Mucosa of stomach (tissue), 1 donor: Measurements from ENCODE around the gene TSPAN18.

Experiments
- H3K27me3 ChIP-seq: one replicate; pipeline ENCODE4 v1.7.0; 2013; ENCODE audit warnings: mild to moderate bottlenecking, low read length; ENCODE audit not compliant: control insufficient read depth, insufficient read depth
- H3K36me3 ChIP-seq: one replicate; pipeline ENCODE4 v1.7.0; 2013; ENCODE audit warnings: low read length; ENCODE audit not compliant: control insufficient read depth, insufficient read depth
- H3K4me1 ChIP-seq: one replicate; pipeline ENCODE4 v1.7.0; 2013; ENCODE audit warnings: mild to moderate bottlenecking, low read length; ENCODE audit not compliant: control insufficient read depth, insufficient read depth
- H3K4me3 ChIP-seq: one replicate; pipeline ENCODE4 v1.7.0; 2013; ENCODE audit warnings: low read length
- H3K9ac ChIP-seq: one replicate; pipeline ENCODE4 v1.7.0; 2013; ENCODE audit warnings: mild to moderate bottlenecking, low read length, moderate library complexity
- H3K9me3 ChIP-seq: one replicate; pipeline ENCODE4 v1.7.0; 2013; ENCODE audit warnings: mild to moderate bottlenecking, low read length, moderate library complexity; ENCODE audit not compliant: control insufficient read depth
- donor health status: Pancreatic carcinoma.

TSPAN18 gene

DNA sequence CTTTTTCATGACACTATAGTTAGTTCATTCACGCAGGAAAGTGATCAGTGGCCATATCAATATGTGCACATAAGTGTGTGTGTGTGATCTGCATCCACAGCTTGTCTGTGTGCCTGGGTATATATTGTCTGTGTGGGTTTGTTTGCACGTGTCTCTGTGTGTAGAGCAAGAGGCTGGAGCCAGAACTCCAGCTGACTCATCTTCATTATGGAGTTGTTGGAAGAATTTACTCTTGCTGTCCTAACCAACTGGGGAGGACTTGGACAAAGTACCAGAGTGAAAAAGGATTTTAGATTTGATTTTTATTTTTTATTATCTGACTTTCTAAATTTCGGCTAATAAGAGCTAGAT lies 160.0 kb downstream of the TSPAN18 start:
- H3K36me3 ChIP-seq: no peaks in the 10 kb centered on the region
- no peaks in the 10 kb centered on the region for H3K9me3 ChIP-seq
- H3K9ac ChIP-seq: no peak overlapping the region
- H3K4me1 ChIP-seq: peaks cover 47% of the 10 kb centered on the region
- H3K27me3 ChIP-seq: no peaks in the 10 kb centered on the region
- no peak overlapping the region for H3K4me3 ChIP-seq

DNA sequence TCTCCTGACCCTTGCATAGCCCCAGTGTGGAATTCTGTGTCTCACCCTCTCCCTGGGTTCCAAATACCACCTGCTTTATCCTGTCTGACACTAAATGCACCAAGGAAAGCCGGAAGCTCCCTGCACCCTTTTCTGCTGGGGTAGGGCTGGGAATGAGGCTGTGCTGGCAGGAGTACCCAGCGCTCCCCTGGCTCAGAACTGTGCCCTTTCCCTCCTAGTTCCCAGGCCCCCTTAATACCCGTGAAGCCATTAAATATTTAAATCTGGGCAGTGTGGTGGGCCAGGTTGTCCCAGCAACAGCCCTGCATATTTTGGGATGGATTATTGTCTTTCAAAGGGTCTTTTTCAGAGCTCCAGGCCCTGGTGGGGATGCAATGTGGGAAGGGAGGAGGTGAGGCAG lies 160.9 kb downstream of the TSPAN18 start:
- peaks cover 39% of the 10 kb centered on the region for H3K4me1 ChIP-seq
- no peaks in the 10 kb centered on the region for H3K27me3 ChIP-seq
- H3K9ac ChIP-seq: no peak overlapping the region
- no peak overlapping the region for H3K4me3 ChIP-seq
- no peaks in the 10 kb centered on the region for H3K9me3 ChIP-seq
- no peaks in the 10 kb centered on the region for H3K36me3 ChIP-seq

DNA sequence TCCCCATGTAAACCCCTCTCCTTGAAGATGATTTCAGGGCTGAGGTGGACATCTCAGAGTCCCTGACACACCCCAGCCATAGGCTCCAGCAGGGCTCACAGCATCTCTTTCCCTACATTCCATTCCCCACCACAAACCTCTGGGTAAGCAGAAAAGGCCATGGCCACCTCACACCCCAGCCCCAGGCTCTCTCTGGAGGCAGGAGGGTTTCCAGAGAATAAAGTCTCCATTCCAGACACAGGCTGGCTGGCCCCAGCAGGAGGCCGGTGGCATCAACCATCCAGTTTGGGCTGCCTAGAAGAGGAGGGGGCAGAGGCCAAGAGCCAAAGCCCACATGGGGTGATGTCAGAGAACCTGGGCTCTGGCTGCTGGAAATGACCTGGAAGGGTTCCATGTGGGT lies 162.5 kb downstream of the TSPAN18 start:
- no peaks in the 10 kb centered on the region for H3K27me3 ChIP-seq
- H3K4me3 ChIP-seq: no peak overlapping the region
- no peak overlapping the region for H3K9ac ChIP-seq
- H3K36me3 ChIP-seq: no peaks in the 10 kb centered on the region
- peaks cover 31% of the 10 kb centered on the region for H3K4me1 ChIP-seq
- no peaks in the 10 kb centered on the region for H3K9me3 ChIP-seq

DNA sequence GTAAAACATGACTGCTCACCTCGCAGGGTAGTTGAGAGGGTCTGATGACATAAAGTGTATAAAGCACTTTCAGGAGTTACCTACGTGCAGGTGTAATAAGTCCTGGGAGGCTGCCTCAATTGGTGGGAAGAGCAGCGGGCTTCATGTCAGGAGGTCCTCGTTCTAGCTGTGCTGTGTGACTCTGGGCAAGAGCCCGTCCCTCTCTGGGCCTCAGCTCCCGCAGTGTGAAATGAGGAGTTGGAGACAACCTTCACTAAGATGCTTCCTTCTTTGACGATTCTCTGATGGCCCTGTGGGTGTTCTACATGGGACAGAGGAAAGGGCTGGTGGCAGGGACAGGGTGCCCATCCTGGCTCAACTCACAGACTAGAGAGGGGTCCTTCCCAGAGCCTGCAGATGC lies 166.1 kb downstream of the TSPAN18 start:
- Histone ChIP-seq H3K9ac (no peak overlapping the region), H3K27me3 (peaks cover 9% of the 10 kb centered on the region), H3K36me3 (no peaks in the 10 kb centered on the region), H3K9me3 (no peaks in the 10 kb centered on the region), H3K4me3 (no peak overlapping the region), H3K4me1 (peaks cover 8% of the 10 kb centered on the region)

DNA sequence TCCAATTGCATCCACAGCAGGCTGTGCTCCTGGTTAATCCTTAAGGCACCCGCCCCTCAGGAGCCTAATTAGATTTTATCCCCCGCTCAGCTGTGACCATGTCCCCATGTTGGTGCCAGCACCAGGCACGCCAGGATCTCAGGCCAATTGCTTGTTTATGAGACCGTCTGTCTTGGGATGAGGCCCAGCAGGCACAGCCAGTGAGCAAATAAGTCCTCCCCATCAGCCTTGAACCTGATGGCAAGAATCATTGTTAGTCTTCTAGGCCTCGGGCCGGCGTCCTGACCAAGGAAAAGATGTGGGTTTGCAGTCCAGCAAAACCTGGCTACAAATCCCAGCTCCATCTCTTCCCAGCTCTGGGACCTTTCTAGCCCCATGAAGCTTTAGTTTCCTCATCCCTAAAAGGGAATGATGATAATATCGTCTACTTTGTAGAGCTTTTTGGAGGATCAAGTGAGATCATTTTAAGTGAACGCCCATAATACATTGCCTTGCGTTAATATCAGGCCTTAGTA lies 166.6 kb downstream of the TSPAN18 start:
- Histone ChIP-seq H3K4me3 (no peak overlapping the region), H3K36me3 (no peaks in the 10 kb centered on the region), H3K9ac (no peak overlapping the region)

DNA sequence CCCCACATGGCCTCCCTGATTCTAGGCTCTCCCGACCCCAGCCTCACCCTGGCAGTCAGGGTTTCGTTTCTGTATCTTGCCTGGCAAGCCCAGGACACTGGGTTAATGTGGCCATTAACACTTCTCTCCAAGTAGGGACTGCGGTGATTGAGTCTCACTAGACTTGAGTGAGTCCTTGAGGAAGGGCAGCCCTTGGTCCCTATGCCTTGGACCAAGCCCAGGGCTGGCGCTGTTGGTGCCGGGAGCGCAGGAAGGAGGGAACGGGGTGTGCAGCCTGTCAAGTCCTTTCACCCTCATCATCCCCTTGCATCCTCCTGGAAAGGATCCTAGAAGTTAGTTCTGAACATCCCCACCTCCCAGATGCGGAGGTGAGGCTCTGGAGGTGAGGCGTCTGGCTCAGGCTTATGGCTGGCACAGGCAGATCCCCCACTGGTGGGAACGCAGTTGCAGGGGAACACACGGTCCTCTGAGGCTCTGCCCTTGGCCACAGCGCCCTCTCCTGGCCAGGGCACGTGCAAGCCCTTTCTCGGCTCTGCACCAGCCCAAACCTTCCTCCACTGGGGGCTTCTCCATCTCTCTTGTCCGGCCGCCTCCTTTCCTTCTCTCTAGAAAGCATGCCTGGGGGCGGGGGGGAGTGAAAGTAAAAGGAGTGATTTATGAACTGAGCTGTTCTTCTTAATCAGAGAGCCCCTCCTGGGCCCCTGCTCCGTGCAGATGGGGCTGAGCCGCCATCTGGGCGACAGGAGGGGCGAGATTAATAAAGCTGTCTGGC lies 167.3 kb downstream of the TSPAN18 start:
- no peaks in the 10 kb centered on the region for H3K9me3 ChIP-seq
- H3K36me3 ChIP-seq: no peaks in the 10 kb centered on the region
- peaks cover 9% of the 10 kb centered on the region for H3K27me3 ChIP-seq
- H3K9ac ChIP-seq: no peak overlapping the region
- peaks cover 8% of the 10 kb centered on the region for H3K4me1 ChIP-seq
- no peak overlapping the region for H3K4me3 ChIP-seq

More for the DNA sequence above, 166.6 kb downstream of the TSPAN18 start:
- no peaks in the 10 kb centered on the region for H3K9me3 ChIP-seq
- H3K4me1 ChIP-seq: peaks cover 8% of the 10 kb centered on the region
- peaks cover 9% of the 10 kb centered on the region for H3K27me3 ChIP-seq

DNA sequence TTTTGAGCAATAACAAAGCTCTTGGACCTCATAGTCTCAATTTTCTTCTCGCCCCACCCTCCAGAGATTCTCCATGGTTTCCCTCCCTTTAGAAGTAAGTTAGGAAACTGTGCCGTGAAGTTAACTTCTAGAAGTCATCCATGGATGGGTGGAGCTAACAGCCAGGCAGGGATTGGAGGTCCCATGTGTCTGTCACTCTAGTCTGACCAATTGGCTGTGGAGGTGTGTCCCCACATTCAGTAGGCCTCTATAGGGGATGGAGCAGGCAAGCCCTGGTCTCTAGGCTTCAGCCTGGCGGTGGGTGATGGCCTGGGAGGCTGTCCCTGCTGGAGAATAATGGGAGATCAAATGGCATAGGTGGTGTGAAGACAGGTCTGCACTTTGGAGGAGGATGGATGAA lies 173.2 kb downstream of the TSPAN18 start:
- Histone ChIP-seq H3K4me1 (no peaks in the 10 kb centered on the region), H3K4me3 (no peak overlapping the region), H3K36me3 (no peaks in the 10 kb centered on the region), H3K9me3 (no peaks in the 10 kb centered on the region), H3K9ac (no peak overlapping the region), H3K27me3 (peaks cover 6% of the 10 kb centered on the region)

DNA sequence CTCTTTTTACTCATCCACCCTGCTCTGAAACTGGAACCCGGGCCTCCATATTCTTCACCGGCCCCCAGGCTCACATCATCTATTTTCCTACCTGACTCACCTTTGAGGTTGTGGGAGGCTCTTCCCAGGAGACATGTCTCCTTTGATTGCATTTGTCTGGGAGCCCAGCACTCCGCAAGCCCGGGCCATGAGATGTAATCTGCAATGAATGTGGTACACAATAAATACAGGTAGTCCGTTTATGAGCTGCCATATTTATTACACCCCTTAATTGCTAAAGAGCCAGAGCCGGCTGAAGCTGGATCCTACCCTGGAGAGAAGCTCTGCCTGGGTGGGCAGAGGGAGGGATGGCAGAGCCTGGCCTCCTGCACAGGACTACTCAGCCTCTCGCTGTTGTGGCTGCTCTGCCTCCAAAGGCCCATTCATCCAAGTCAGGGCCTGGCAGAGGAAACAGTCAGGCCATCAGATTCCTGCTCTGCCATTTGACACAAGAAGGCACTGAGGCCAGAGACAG lies 174.4 kb downstream of the TSPAN18 start:
- Histone ChIP-seq H3K27me3 (no peaks in the 10 kb centered on the region), H3K9me3 (no peaks in the 10 kb centered on the region), H3K4me3 (no peak overlapping the region), H3K4me1 (peaks cover under 1% of the 10 kb centered on the region), H3K36me3 (no peaks in the 10 kb centered on the region), H3K9ac (no peak overlapping the region)

DNA sequence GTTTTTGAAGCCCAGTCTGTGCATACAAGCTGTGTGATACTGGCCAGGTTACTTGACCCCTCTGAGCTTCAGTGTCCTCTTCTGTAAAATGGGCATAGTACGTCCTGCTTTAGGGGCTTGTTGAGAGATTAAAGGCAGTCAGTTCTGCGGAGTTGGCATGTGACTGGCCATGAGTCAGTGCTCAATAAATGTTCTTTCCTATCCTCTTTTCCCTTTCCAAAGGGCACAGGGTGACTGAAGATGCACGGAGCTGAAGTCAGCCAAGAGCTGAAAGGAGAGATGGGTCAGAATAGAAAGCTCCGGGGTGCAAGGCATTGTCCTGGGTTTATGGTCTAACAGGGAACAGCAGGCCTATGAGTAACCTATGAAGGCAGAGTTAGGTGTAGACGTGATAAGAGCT lies 175.0 kb downstream of the TSPAN18 start:
- H3K4me1 ChIP-seq: peaks cover 6% of the 10 kb centered on the region

DNA sequence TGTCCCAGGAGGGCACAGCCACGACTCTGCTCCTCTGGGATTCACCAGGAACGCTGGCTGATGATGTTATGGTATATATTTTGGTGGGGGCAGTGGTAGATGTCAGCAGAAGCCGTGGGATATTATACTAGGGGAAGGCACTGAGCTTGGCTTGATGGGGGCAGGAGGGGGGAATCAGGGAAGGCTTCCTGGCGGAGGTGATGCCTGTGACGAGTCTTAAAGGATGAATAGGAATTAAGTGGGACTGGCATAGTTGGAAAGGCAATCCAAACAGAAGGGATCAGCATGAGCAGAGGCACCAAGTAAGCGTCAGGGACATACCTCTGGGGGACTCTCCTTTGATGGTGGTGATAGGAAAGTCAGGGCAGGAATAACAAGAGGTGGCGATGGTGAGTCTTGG lies 176.3 kb downstream of the TSPAN18 start:
- H3K4me1 ChIP-seq: peaks cover 14% of the 10 kb centered on the region
- no peaks in the 10 kb centered on the region for H3K9me3 ChIP-seq
- no peak overlapping the region for H3K4me3 ChIP-seq
- no peaks in the 10 kb centered on the region for H3K27me3 ChIP-seq
- no peaks in the 10 kb centered on the region for H3K36me3 ChIP-seq
- H3K9ac ChIP-seq: no peak overlapping the region

More for the DNA sequence above, 175.0 kb downstream of the TSPAN18 start:
- Histone ChIP-seq H3K4me3 (no peak overlapping the region), H3K36me3 (no peaks in the 10 kb centered on the region), H3K9me3 (no peaks in the 10 kb centered on the region), H3K27me3 (no peaks in the 10 kb centered on the region), H3K9ac (no peak overlapping the region)

DNA sequence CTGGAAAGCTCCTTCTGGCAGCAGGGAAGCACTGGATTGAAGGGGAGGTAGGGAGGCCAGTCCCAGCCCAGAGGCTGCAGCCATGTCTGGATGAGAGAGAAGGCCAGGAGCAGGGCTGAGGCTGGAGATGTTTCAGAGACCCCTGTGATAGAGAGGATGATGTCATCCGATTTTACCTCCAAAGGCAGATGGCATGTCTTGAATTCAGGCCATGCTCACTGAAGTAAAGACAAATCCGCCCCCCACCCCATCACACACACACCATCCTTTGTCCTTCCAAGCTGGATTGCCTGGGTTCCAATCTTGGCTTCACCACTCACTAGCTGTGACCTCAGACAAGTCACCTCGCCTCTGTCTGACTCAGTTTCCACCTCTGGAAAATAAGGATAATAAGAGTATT lies 176.8 kb downstream of the TSPAN18 start:
- H3K27me3 ChIP-seq: no peaks in the 10 kb centered on the region
- peaks cover 14% of the 10 kb centered on the region for H3K4me1 ChIP-seq
- no peaks in the 10 kb centered on the region for H3K9me3 ChIP-seq
- no peaks in the 10 kb centered on the region for H3K36me3 ChIP-seq
- H3K9ac ChIP-seq: no peak overlapping the region
- H3K4me3 ChIP-seq: no peak overlapping the region

DNA sequence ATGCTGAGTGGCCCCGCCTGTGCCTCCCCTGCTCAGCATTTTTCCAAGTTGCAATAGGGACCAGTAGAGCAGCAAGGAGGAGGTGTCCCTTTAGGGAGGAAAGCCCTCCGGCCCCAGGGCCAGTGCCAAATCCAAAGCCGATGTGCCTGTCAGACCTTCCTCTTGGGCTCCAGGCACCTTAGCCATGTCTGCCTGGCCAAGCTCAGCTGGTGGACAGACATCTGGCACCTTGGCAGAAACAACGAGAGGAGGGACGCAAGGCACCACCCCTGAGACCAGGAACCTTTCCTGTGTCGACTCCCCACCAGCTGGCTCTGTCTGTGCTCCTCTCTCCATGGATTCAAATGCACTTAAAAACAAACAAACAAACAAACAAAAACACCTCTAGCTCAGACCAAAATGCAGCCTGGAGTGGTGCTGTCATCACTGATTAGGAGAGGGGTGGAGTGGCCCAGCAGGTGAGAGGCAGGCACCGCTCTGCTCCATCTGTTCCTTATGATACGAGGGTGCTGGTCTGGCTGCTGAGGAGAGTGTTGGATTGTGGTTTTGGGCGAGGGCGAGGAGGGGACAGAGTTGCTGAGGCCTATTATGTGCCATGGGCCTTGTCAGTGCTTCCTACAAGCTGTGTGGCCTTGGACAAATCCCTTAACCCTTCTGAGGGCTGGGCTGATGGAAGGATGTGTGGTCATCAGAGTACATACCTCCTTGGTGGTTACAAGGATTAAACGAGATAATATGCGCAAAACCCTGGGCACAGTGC lies 177.7 kb downstream of the TSPAN18 start:
- no peak overlapping the region for H3K9ac ChIP-seq
- peaks cover 14% of the 10 kb centered on the region for H3K4me1 ChIP-seq

More for the DNA sequence above, 177.7 kb downstream of the TSPAN18 start:
- Histone ChIP-seq H3K9me3 (no peaks in the 10 kb centered on the region), H3K4me3 (no peak overlapping the region), H3K27me3 (no peaks in the 10 kb centered on the region), H3K36me3 (no peaks in the 10 kb centered on the region)
